PC-9 (cell line): ENCODE measurements around the gene MBOAT2.

ENCODE experiments used
- CTCF ChIP-seq: fragments of 200-600 bp; sonication (generic); conservative IDR thresholded peaks from 2 replicates; pipeline ENCODE4 v1.6.1; 2017; ENCODE audit warnings: mixed run types, antibody characterized with exemption, mild to moderate bottlenecking, moderate library complexity
- EZH2 ChIP-seq: fragments of 200-600 bp; sonication (generic); IDR thresholded peaks from 2 replicates; pipeline ENCODE4 v1.8.0; 2017; ENCODE audit warnings: antibody characterized with exemption, low read depth

- no peak for TF ChIP-seq CTCF
- TF ChIP-seq EZH2: no peak
These were observed 19.3 kb downstream of the MBOAT2 start for GRCh38 chr2:8984157-8984556.
